ENCODE measurements around the gene GRPEL2.
A peak's percentile ranks its signal among the peaks of the same experiment; 100 is the strongest.
"Not testable (repeated sequence)": the region's sequence is repeated elsewhere in the genome, so short reads cannot be mapped to it uniquely, and the experiment has no call there.

GRPEL2 gene

DNA sequence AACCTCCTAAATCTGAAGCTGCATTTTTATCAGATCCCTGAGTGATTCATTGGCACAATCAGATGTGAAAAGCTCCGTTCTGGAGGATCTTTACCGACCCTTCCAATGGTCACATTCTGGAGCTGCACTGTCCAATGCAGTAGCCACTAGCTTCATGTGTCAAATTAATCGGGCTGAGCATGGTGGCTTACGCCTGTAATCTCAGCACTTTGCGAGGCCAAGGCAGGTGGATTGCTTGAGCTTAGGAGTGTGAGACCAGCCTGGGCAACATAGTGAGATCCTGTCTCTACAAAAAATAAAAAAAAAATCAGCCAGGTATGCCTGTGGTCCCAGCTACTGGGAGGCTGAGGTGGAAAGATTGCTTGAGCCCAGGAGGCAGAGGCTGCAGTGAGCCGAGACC, 30.1 kb downstream of the GRPEL2 start:
- no peak for DNase-seq

- no peak for DNase-seq
Observed at GRCh38 chr5:149376104-149376503, 30.8 kb downstream of the GRPEL2 start.

GRCh38 chr5:149376711-149377447, 31.6 kb downstream of the GRPEL2 start:
- no peak for DNase-seq

DNA sequence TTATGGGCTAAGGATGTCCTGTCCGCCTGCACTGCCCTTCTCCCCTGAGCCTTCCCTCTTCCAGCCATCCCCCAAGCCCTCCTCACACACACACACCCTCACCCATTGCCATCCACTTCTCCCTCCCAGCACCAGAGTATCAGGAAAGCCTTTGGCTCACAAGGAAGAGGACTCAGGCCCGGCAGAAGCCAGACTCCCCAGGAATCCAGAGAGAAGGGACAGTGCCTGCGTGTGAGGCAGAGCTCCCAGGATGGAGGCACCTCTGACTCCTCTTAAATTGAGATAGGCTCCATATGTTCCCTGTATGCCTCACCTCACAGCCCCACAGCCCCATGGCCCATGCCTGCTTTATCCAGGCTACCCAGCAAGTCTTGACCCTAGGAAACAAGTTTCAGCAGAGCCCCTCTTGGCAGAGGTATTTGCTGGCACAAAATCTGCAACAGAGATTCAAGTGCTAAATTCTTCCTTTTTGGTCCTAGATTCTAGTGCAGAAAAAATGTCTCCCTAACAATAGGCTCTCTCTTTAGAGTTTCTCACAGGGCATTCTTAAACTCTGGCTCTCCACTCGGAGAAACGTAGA, 33.0 kb downstream of the GRPEL2 start:
- DNase-seq: no peak

- DNase-seq: no peak
Observed at GRCh38 chr5:149379177-149379761, 34.0 kb downstream of the GRPEL2 start, which contains the start of gene IL17B. Gene IL17B (minus strand): TSS chr5:149379292. CDS start chr5:149379225, 67 bp downstream.

DNA sequence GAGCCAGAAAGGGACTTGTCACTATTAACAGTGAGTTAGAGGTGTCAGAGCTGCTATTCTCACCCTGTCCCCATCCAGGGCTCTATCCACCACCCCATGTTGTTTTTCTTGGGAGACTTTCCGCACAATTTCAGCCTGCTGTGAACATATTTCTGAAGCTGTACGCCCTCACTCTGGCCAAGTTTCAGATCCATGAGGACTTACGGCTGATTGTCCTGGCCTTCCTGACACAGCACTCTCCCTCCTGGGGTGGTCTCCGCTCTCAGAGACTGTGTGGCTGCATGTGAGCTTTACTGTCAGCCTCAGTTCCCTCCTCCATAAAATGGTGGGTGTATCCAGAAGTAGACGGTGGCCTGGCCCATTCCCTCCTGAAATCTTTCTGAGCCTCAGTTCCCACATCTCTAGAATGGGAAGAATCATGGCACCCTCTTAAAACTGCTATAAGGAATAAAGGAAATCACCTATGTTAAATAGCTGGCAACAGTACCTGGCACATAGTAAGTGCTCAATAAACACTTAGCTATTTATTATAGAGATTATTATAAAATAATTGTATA, 34.6 kb downstream of the GRPEL2 start:
- no peak for DNase-seq

- no peak for DNase-seq
Observed at GRCh38 chr5:149380466-149381121, 35.3 kb downstream of the GRPEL2 start.

DNA sequence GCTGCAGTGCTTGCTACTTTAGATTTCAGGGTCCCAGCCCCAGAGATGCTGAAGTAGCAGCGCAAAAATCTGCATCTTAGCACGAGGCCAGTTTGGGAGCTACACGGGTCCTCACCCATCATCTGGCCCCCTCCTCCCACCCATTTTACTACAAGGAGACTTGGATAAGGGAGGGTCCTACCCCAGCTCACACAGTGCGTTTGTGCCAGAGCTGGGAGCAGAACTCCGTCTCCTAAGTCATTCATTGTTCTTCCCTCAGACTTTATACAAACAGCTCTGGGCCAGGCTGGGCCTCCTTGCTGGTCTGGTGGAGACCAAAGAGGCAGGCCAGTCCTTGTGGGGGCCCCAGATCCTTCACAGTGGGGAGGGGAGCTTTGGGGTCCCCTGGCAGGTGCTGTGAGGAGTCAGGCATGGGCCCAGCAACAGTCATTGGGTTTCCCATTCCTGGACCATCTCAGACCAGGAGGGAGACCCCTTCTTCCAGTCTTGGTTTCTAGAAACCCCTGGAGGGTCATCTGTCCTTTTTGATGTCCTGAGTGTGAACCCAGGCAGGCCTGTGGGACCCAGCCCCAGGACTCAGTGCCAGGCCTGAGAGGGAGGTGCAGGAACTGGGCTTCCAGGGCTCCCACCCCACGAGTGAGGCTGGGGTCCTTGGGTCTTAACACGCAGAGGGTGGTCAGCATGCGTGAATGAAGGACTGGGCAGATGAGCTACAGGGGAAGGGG, 36.1 kb downstream of the GRPEL2 start:
- DNase-seq: no peak

DNA sequence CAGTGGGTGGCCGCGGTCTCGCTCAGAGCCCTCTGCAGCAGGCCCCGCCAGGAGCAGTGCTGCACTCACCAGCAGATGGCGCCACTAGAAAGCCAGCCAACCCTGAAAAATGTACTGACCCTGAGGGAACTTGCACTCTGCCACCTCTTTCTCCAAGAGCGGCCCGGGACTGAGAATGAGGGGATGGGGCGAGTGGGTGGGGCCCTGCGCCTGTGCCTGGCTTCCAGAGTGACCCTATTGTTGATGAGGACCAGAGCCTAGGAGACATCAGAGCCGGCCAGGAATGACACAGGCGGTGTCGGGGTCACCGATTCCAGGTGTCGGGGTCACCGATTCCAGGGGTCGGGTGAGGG, 36.7 kb downstream of the GRPEL2 start:
- peak in 44 of 58 donors; percentile 6 to 70 (median 22) for DNase-seq

DNA sequence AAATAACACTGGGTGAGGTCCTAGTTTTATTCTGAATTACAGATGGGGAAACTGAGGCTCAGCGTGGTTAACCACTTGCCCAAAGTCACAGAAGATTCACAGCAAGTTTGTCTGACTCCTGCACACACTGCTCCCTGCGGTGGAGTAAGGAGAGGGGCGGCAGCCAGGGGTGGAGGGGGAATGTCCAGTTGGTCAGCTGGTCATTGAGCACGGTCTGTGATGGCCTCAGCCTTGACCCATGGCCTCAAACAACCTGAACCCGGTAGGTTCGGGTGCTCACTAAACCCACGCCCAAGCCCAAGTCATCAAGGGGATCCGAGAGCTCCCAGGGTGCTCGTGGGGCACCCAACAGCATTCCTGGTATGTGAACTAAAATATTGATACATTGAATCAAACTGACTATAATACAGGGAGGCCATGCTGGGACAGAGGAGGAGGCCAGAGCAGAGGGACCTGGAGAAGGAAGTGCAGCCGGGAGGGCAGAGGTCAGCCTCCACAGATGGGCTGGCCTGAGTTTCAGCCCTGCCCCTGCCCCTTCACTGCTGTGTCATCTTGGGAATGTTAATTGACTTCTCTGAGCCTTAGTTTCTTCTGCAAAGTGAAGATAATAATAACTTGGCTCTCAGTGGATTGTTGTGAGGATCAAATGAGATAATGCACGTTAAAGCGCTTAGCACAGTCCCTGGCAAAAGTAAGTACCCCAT, 37.4 kb downstream of the GRPEL2 start:
- DNase-seq: no peak

- DNase-seq: no peak
Observed at GRCh38 chr5:149383399-149383798, 38.1 kb downstream of the GRPEL2 start.

DNA sequence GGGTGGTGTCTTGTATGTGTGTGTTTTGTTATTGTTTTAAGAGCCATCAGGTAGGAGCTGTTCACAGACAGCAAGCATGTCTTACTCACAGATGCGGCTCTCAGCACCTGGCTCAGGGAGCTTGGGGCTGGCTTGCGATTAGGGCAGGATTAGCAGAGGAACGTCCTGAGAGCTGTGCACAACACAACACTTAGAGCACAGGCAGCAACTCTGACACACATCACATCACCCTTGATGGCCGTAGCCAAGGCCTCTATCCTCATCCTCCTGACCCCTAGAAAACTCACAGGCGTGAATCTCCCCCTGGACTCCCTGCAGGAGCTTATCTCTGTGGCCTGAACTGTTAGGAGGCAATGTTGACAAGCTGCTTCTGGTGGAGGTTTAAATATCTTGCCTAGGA, 40.9 kb downstream of the GRPEL2 start:
- no peak for DNase-seq

- no peak for DNase-seq
Observed at GRCh38 chr5:149387081-149387631, 41.9 kb downstream of the GRPEL2 start.

- DNase-seq: no peak
Observed at GRCh38 chr5:149387982-149388381, 42.7 kb downstream of the GRPEL2 start.

DNA sequence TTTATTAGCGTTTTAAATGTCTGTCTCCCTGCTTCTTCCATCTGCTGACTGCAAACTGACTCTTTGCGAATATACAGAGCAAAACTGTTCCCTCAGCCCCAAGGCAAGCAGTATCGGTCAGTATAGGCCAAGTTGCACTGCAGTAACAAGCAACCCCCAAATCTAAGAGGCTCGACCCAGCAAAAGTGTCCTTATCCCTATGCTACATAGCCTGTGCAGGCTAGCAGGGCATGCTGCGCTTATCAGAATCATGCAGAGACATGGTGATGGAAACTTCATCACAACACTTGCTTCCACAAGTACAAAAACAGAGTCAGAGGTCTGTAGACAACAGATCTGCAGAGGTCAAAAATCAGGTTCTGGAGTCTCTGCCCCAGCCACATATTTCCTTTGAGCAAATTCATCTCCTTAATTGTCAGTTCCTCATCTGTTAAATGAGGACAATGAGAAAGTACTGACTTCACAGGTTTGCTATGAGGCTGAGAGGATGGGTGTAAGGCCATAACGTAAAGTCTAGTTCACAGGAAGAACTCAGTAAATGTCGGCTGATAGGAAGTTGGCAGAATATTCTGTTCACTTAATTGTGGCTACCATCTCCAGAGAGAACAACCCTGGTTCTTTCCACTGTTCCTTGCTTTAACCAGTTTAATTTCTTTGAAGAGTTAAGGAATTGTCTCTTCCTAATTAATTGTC, 43.3 kb downstream of the GRPEL2 start:
- no peak for DNase-seq

DNA sequence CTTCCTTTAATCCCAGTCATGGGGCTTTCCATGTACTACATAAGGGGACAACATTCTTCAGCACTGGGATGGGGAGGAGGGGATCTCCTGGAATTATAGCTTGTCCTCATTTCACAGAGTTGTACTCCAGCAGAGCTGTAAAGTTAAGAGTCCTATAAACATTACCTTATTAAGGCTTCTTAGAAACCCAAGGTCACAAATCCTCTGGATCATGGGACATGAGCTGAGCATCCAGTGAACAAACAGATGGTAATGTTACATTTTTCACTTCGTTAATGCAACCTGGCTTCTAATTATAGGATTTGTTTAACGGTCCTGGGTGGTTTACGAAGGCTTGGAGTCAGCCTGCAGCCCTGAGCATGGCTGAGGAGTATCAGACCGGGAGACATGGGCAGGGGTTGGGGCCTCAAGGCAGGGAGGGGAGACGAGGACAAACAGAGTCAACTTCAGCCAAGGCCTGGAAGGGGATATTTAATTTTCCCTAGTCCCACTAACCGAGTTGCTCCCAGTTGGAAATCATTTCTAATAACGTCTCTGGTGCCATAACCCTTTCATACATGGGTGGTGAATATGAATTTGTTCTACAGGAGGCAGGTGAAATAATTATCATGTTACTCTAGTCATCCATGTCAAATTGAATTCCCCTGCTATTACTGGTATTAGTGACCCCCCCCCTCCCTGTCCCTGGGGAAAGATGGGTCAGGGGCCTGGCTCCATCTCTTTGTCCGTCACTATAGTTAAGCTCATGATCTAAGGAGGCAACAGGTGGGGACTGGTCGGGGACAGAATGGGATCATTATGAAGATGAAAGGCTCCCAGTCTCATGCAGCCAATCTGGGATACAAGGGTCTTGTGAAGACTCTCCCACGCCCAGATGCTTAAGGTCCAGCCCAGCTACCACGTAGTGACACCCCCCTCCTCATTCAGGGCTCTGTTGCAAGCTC, 44.5 kb downstream of the GRPEL2 start:
- no peak for DNase-seq

DNA sequence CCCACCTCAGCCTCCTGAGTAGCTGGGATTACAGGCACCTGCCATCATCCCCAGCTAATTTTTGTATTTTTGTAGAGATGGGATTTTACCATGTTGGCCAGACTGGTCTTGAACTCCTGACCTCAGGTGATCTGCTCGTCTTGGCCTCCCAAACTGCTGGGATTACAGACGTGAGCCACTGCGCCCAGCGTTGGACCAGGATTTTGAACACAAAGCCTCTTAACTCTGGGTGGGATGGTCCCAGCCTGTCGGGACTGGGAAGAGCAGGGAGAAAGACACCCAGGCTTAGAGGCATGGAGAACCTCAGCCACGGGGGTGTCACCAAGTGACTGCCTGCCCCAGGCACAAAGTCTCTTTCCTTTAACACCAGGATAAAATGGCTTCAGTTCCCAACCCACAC, 45.8 kb downstream of the GRPEL2 start:
- DNase-seq: not testable (repeated sequence)

GRCh38 chr5:149391524-149391923, 46.2 kb downstream of the GRPEL2 start:
- no peak for DNase-seq

- DNase-seq: no peak
Observed at GRCh38 chr5:149392718-149393117, 47.4 kb downstream of the GRPEL2 start.
